ENCODE measurements around the gene MLPH. TPM values are rescaled to one million over a fixed set of nuclear protein-coding genes. Genes with fewer than 3 reads are reported as not detected.

The MLPH gene
- total and polyA plus RNA-seq, 9 of the 15 experiments (the other 6 are each of a cell fraction or from before 2014, with no cell fraction given) = 0.22 TPM; not detected in 8

- TF ChIP-seq ZNF407 (IDR thresholded peaks at IDR 0.05; ENCODE audit: low read depth) = no peak
- TF ChIP-seq GABPB2 (CRISPR knock-in tag; conservative IDR thresholded peaks at IDR 0.05) = no peak
- peak; percentile 55 for TF ChIP-seq RBFOX2 (IDR thresholded peaks at IDR 0.05; ENCODE audit: low read depth, low read length)
- TF ChIP-seq KAT8 (IDR thresholded peaks at IDR 0.05; ENCODE audit: low read depth) = no peak
- no peak for TF ChIP-seq BRCA1 (IDR thresholded peaks at IDR 0.05)
- no peak for TF ChIP-seq BRCA1 (CRISPR knock-in tag; IDR thresholded peaks at IDR 0.05)
- TF ChIP-seq NELFE (IDR thresholded peaks at IDR 0.05; ENCODE audit: insufficient read depth, insufficient read length) = no peak
- TF ChIP-seq TCF15 (CRISPR knock-in tag; IDR thresholded peaks at IDR 0.05) = no peak
- TF ChIP-seq ZBTB40 (IDR thresholded peaks at IDR 0.05) = no peak
- no peak for TF ChIP-seq ZBTB40 (CRISPR knock-in tag; IDR thresholded peaks at IDR 0.05)
- no peak for TF ChIP-seq RBM22 (IDR thresholded peaks at IDR 0.05; ENCODE audit: low read depth, low read length, poor library complexity, severe bottlenecking)
Measured at GRCh38 chr2:237465515-237466148, 21.4 kb upstream of the MLPH start (continued).

Measured in K562 (cell line).